ENCODE measurements around the gene FSTL4. TPM values are rescaled to one million over a fixed set of nuclear protein-coding genes. Genes with fewer than 3 reads are reported as not detected.

FSTL4 gene
- polyA plus RNA-seq, 1 donor (not counting 4 experiments of a cell fraction or from before 2014, with no cell fraction given), result 1.7 TPM

GRCh38 chr5:133343196-133343595, 269.1 kb downstream of the FSTL4 start:
- no peaks in the 10 kb centered on the region for H4K20me1 ChIP-seq (ENCODE audit: control insufficient read depth, extremely low read depth, insufficient read depth, low read length)
- no peak for TF ChIP-seq EZH2 (IDR thresholded peaks at IDR 0.05; ENCODE audit: low read length)
- H3K9me3 ChIP-seq (ENCODE audit: control insufficient read depth, low read depth, low read length), result no peaks in the 10 kb centered on the region
- H3K79me2 ChIP-seq (ENCODE audit: control insufficient read depth, insufficient read depth, low read length), result no peaks in the 10 kb centered on the region
- FAIRE-seq (no peak), DNase-seq (ENCODE audit: low read depth, low spot score) (no peak)
- H2AFZ ChIP-seq (ENCODE audit: control insufficient read depth, low read length), result no peak overlapping the region
- H3K27ac ChIP-seq (ENCODE audit: control insufficient read depth, insufficient read depth, low read length), result no peak overlapping the region
- H3K9ac ChIP-seq (ENCODE audit: control insufficient read depth, extremely low read depth, insufficient read depth, low read length), result no peak overlapping the region
- H3K9me1 ChIP-seq (ENCODE audit: control insufficient read depth, extremely low read depth, insufficient read depth, low read length), result no peaks in the 10 kb centered on the region
- H3K4me3 ChIP-seq (ENCODE audit: control insufficient read depth in 2 of 3, extremely low read depth in 1 of 3, insufficient read depth in 2 of 3, low read depth in 1 of 3, low read length in 3 of 3), result no peak overlapping the region
- peaks cover 1% of the 10 kb centered on the region for H3K27me3 ChIP-seq (ENCODE audit: control insufficient read depth, extremely low read depth, insufficient read depth, low read length)
- no peaks in the 10 kb centered on the region for H3K36me3 ChIP-seq (ENCODE audit: control insufficient read depth in 2 of 2, extremely low read depth in 1 of 2, insufficient read depth in 2 of 2, low read length in 2 of 2)
- H3K4me1 ChIP-seq (ENCODE audit: control insufficient read depth, extremely low read depth, insufficient read depth, low read length), result no peaks in the 10 kb centered on the region
- H3K4me2 ChIP-seq (ENCODE audit: control insufficient read depth, extremely low read depth, insufficient read depth, low read depth, low read length), result no peak overlapping the region
- dilution Hi-C loops (cut with MboI; ENCODE audit: extremely low pct_ligation_motif_present, low sequenced_read_pairs), result no loop called here

GRCh38 chr5:133341915-133342710, 270.2 kb downstream of the FSTL4 start:
- peak in 1 of 3 experiments; percentile 32 for TF ChIP-seq CTCF (optimal IDR thresholded peaks at IDR 0.05 in 1 of 3, IDR thresholded peaks at IDR 0.05 in 1 of 3, conservative IDR thresholded peaks at IDR 0.05 in 1 of 3; ENCODE audit: extremely low read depth in 1 of 3, insufficient read depth in 2 of 3, low read length in 3 of 3)
- TF ChIP-seq EZH2 (IDR thresholded peaks at IDR 0.05; ENCODE audit: low read length), result no peak
- Histone ChIP-seq H3K4me2 (ENCODE audit: control insufficient read depth, extremely low read depth, insufficient read depth, low read depth, low read length) (no peak overlapping the region), H3K79me2 (ENCODE audit: control insufficient read depth, insufficient read depth, low read length) (no peaks in the 10 kb centered on the region), H3K4me1 (ENCODE audit: control insufficient read depth, extremely low read depth, insufficient read depth, low read length) (no peaks in the 10 kb centered on the region), H4K20me1 (ENCODE audit: control insufficient read depth, extremely low read depth, insufficient read depth, low read length) (no peaks in the 10 kb centered on the region), H3K4me3 (ENCODE audit: control insufficient read depth in 2 of 3, extremely low read depth in 1 of 3, insufficient read depth in 2 of 3, low read depth in 1 of 3, low read length in 3 of 3) (no peak overlapping the region), H3K27me3 (ENCODE audit: control insufficient read depth, extremely low read depth, insufficient read depth, low read length) (no peaks in the 10 kb centered on the region), H3K9me3 (ENCODE audit: control insufficient read depth, low read depth, low read length) (no peaks in the 10 kb centered on the region), H2AFZ (ENCODE audit: control insufficient read depth, low read length) (no peak overlapping the region), H3K9me1 (ENCODE audit: control insufficient read depth, extremely low read depth, insufficient read depth, low read length) (no peaks in the 10 kb centered on the region), H3K36me3 (ENCODE audit: control insufficient read depth in 2 of 2, extremely low read depth in 1 of 2, insufficient read depth in 2 of 2, low read length in 2 of 2) (no peaks in the 10 kb centered on the region), H3K27ac (ENCODE audit: control insufficient read depth, insufficient read depth, low read length) (no peak overlapping the region), H3K9ac (ENCODE audit: control insufficient read depth, extremely low read depth, insufficient read depth, low read length) (no peak overlapping the region)
- DNase-seq (ENCODE audit: low read depth, low spot score) (no peak), FAIRE-seq (no peak)
- dilution Hi-C loops (cut with MboI; ENCODE audit: extremely low pct_ligation_motif_present, low sequenced_read_pairs), result no loop called here

All from keratinocyte (primary cell).